ENCODE data around the gene GPR183.

Gene GPR183

DNA sequence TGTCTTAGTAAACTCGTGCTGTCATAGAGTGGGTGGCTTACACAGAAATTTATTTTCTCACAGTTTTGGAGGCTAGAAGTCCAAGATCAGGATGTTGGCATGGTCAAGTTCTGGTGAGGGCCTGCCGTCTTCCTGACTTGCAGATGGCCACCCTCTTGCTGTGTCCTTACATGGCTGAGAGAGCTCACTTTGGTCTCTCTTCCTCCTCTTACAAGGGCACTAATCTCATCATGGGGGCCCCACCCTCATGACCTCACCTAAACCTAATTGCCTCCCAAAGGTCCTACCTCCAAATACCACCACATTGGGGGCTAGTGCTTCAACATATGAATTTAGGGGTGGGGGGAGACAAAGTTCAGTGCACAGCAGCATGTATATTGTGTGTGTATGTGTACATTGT is 34.7 kb downstream of the GPR183 start:
- TF ChIP-seq GATA1 (IDR thresholded peaks at IDR 0.05; ENCODE audit: low read depth, low read length), result no peak
- no peak for TF ChIP-seq POLR2A (IDR thresholded peaks at IDR 0.05; ENCODE audit: low read length)
- DNase-seq, result no peak

DNA sequence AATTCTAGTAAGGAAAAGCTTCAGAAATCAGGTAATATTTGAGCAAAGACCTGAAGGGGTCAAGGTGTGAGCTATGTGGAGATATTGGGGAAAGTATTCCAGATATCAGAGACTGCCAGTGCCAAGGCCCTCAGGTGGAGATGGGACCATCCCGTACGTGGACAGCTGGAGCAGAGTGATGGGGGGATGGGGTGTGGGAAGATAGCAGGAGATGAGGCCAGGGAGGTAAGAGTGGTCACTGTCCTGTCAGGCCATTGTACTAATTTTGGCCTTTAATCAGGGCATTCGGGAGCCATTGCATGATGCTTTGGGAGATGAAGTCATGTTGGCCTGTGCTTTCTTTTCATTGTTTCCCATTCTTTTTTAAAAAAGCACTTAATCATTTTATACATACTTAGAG is 36.0 kb downstream of the GPR183 start:
- TF ChIP-seq POLR2A (IDR thresholded peaks at IDR 0.05; ENCODE audit: low read length), result no peak
- no peak for TF ChIP-seq GATA1 (IDR thresholded peaks at IDR 0.05; ENCODE audit: low read depth, low read length)
- no peak for DNase-seq

DNA sequence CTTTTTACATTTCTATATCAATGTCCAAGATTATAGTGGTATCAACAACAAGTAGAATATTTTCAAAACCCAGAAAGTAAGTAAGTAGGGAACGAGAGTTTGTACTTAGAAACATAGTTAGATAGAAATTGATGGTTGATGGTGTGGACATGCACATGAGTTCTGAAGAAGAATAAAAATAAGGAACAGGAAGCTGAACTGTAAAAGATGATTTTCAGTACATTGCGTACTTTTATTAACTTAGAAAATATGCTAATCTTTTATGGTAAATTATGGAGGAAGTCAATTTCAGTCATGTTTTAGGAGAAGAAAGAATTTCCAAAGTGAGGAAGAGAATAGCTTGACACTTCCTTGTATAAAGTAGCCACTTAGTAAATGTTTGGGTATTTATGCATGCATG is 36.7 kb downstream of the GPR183 start:
- DNase-seq, result no peak
- no peak for TF ChIP-seq POLR2A (IDR thresholded peaks at IDR 0.05; ENCODE audit: low read length)
- no peak for TF ChIP-seq GATA1 (IDR thresholded peaks at IDR 0.05; ENCODE audit: low read depth, low read length)

DNA sequence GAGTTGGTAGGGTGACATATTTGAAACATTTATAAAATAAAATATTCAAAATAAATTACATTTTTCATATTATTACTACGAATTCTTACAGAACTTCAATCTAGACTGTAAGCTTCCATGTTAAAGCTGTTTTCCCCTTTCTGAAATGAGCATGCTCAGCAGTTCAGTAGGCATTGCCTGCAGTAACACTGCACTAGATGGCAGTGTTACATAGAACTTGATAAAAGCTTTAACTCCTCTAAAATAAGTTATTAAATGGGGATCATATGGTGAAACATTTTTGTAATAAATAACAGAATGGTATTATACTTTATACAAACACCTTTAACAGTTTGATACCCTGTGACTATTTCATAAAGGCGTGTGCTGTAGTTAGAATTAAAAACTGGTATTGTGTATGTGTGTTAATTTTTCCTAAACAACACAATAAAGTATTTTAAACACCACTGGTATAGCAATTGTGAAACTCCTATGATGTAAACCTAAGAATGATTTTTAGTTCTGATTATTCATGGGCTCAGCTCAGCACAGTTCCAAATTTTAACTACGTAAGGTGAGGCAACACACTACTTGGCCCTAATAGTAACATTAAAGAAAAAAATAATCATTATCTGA is 37.5 kb downstream of the GPR183 start:
- TF ChIP-seq POLR2A (IDR thresholded peaks at IDR 0.05; ENCODE audit: low read length) (no peak), GATA1 (IDR thresholded peaks at IDR 0.05; ENCODE audit: low read depth, low read length) (no peak)
- DNase-seq, result peak; percentile 59

DNA sequence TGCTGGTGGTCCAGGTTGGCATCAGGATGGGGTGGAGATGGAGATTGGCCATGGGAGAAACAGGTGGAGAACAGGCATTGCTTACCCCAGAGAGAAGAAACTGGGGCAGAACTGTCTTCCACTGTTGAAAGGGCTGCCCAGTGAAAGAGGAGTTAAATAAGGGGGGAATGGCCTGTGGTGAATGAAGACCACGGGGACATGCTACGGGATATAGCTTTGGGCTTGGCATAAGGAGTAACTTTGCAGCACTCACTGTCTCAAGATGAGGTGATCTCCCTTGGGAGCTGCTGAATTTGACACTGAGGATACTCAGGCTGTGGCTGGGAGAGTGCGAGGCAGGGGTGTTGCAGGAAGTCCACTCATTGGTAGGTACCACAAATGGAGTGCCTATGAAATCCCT is 38.4 kb downstream of the GPR183 start:
- DNase-seq, result no peak
- TF ChIP-seq GATA1 (IDR thresholded peaks at IDR 0.05; ENCODE audit: low read depth, low read length), result no peak
- no peak for TF ChIP-seq POLR2A (IDR thresholded peaks at IDR 0.05; ENCODE audit: low read length)

DNA sequence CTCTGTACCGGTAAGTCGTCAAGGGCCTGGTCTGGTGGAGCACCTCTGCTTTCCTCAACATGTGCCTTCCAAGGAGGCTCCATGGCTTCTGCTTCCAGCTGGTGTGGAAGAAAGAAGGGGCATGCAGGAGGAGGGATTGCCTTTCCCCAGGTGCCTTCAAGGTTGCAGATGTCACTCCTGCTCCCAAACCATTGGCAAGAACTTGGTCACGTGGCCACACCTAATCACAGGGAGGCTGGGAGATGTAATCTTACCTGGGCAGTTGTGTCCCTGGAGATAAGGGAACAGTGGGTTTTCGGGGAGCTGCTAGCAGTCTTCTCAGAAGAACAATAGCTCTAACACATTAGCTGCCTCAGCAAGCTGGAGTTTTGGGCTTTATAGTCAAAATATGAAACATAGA is 39.3 kb downstream of the GPR183 start:
- DNase-seq, result peak; percentile 39 to 78
- TF ChIP-seq GATA1 (IDR thresholded peaks at IDR 0.05; ENCODE audit: low read depth, low read length) (no peak), POLR2A (IDR thresholded peaks at IDR 0.05; ENCODE audit: low read length) (no peak)

DNA sequence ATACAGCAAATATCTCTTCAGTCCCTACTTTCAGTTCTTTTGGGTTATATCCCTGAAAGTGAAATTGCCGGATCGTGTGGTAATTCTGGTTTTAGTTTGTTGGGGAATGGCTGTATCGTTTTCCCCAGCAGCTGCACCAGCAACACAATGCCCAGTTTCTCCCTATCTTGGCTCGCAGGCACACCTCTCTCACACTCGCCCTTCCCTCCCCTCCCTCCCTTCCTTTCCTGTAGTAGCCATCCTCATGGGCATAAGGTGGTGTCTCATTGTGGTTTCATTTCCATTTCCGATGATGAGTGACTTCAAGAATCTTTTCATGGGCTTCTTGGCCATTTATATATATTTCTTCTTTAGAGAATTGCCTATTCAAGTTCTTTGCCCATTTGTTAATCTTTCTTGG is 40.4 kb downstream of the GPR183 start:
- TF ChIP-seq POLR2A (IDR thresholded peaks at IDR 0.05; ENCODE audit: low read length), result no peak
- no peak for TF ChIP-seq GATA1 (IDR thresholded peaks at IDR 0.05; ENCODE audit: low read depth, low read length)
- peak; percentile 41 to 57 for DNase-seq

DNA sequence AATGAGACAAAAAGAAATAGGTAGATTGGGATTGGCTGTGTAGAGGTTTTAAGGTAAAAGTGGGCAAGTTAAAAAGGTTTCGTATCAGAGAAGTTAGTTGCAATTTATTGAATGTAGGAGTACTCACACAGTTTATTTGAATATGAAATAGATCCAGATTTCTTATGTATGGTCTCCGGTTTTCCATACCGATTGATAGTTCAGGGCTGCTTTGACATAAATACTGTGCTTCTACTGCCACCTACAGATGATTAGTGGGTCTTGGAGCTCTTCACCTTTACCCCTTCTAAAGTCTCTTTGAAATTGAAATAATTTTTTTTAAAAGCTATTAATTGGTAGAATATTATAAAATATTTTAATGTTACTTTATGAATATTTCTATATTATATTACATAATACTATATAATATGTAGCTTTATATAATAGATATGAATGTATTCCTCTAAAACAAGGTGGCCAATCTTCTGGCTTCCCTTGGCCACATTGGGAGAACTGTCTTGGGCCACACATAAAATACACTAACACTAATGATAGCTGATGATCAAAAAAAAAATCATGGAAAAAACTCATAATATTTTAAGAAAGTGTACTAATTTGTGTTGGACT is 41.3 kb downstream of the GPR183 start:
- no peak for TF ChIP-seq POLR2A (IDR thresholded peaks at IDR 0.05; ENCODE audit: low read length)
- TF ChIP-seq GATA1 (IDR thresholded peaks at IDR 0.05; ENCODE audit: low read depth, low read length), result no peak
- peak; percentile 67 to 80 for DNase-seq

DNA sequence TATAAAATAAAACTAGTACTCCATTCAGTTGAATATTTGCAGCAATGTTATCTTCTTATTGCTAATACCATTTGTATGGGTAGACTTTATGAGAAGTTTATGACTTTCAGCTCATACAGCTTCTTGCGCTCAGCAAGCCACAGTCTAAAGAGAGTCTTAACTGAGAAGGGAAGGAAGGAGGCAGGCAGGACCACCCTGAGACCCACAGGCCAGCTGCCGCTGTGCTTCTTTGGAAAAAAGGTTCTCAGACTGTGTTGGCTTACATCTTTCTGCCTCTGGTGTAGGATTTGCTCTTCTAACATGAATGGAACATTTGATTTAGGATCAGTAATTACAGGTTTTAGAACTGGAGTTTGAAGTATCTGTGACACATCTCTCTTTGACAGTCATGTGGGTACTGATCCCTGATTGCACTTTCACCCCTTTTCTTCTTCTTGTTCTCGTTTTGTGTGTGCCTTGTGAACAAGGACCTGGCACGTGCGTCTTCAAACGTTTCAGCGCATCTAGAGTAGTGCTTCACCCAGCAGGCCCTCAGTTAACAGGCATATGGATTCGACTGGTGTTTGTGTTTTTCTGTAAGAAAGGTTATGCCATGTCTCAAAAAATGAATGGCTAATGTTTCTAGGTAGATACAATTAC is 41.9 kb downstream of the GPR183 start:
- TF ChIP-seq POLR2A (IDR thresholded peaks at IDR 0.05; ENCODE audit: low read length), result no peak
- TF ChIP-seq GATA1 (IDR thresholded peaks at IDR 0.05; ENCODE audit: low read depth, low read length), result no peak

DNA sequence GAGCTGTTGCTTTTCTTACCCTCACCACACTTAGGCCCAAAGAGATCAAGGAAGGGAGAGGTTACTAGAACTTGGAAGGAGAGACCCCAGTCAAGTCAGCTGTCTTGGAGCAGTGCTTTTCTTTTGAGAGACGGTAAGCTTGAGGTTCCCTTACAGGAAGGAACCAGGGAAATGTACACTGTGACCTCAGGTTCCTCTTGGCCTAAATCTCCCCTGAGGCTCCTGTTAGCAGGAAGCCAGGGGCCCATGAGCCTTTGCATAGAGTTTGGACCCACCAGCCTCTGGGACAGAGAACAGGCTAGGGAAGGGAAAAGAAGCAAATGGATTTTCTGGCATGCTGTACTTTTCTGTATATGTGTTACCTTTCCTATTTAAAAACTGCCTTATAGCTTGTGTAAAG is 43.1 kb downstream of the GPR183 start:
- TF ChIP-seq POLR2A (IDR thresholded peaks at IDR 0.05; ENCODE audit: low read length), result no peak
- no peak for TF ChIP-seq GATA1 (IDR thresholded peaks at IDR 0.05; ENCODE audit: low read depth, low read length)

More for the DNA sequence above, 41.9 kb downstream of the GPR183 start:
- peak in 1 of 2 experiments; percentile 30 for DNase-seq

DNA sequence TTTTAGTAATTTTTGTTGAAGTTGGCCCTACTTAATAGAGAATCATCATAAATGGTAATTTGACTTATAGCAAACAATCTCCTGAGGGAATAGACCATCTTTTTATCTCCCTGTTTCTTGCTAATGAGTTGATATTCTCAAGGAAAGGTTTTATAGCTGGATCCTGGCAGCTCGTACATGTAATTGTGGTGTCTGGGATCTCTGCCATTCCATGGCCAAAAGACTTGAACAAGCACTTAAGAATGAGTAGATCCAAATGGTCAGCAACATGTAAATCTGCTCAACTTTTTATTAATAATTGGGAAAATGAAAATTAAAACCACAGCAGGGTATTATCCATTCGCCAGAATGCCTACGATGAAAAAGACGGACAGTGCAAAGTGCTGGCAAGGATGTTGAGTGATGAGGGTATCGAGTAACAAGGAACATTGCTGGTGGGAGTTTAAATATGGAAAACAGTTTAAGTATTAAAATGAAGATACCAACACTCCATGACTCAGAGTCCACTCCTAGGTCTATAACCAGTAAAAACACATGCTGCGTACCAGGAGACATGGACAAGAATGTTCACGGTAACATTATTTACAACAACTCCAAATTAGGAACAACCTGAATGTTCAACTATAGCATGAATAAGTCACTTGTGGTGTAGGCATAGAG is 43.9 kb downstream of the GPR183 start:
- DNase-seq, result no peak
- no peak for TF ChIP-seq POLR2A (IDR thresholded peaks at IDR 0.05; ENCODE audit: low read length)
- no peak for TF ChIP-seq GATA1 (IDR thresholded peaks at IDR 0.05; ENCODE audit: low read depth, low read length)

More for the DNA sequence above, 43.1 kb downstream of the GPR183 start:
- no peak for DNase-seq

DNA sequence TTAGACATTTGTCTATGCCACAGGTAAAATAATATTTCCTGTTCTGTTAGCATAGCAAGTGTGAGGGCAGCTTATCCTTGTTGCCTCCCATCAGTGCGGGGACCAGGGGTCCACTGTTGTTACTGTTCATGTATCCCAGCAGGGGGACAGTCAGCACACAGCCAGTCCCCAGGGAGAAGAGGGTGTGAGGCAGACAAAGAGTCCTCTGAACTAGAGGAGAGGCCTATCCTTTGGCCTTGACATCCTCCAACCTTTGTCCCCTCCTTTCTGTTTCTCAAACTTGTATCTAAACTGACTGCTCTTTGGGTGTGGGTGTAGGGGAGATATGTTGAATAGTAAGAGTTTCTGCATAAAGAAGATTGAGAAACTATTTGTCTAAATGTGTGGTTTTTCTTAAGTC is 46.1 kb downstream of the GPR183 start:
- peak in 1 of 2 experiments; percentile 15 for DNase-seq
- TF ChIP-seq GATA1 (IDR thresholded peaks at IDR 0.05; ENCODE audit: low read depth, low read length) (no peak), POLR2A (IDR thresholded peaks at IDR 0.05; ENCODE audit: low read length) (no peak)

DNA sequence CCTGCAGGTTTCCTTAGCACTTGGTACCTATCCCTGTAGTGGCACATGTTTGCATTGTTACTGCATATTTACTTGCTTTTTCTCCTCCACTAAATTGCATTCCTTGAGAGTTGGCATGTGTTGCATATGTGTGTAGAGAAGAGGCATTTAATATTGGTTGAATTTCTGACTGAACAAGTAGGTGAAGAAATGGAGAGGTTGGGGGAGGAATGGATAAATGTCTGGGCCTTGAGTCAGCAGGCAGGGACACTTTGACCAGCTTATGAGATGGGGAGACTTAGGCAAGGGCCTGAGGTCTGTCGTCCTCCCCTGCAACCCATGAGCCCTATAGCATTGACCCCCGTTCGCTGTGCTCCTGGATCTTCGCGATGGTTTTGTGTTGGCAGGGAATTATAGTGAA is 47.0 kb downstream of the GPR183 start:
- DNase-seq, result no peak
- TF ChIP-seq POLR2A (IDR thresholded peaks at IDR 0.05; ENCODE audit: low read length) (no peak), GATA1 (IDR thresholded peaks at IDR 0.05; ENCODE audit: low read depth, low read length) (no peak)

DNA sequence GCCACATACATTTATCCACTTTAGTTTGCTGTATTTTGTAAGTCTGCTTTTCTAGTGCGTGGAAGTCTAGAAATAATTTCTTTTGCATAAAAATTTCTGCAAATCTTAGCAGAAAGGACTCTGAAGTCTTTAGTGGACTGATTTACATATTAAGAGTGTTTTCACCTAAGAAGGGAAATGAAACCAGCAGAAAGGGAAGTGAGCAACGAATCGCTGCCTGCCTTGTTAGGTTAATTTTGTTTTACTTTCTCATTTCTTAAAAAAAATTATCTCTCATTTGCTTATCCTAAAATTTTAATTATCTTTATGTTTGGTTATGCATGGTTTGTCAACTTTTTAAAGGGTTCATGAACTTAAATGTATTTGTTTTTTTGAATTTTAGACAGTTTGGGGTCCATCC is 48.3 kb downstream of the GPR183 start:
- DNase-seq, result no peak

More for the DNA sequence above, 48.3 kb downstream of the GPR183 start:
- no peak for TF ChIP-seq POLR2A (IDR thresholded peaks at IDR 0.05; ENCODE audit: low read length)
- no peak for TF ChIP-seq GATA1 (IDR thresholded peaks at IDR 0.05; ENCODE audit: low read depth, low read length)
